Activated CD4-positive, alpha-beta T cell treated with anti-CD3 and anti-CD28 coated beads for 48 hours (primary cell): ENCODE measurements around the gene ZSWIM5.
"Not testable (repeated sequence)": the region's sequence is repeated elsewhere in the genome, so short reads cannot be mapped to it uniquely, and the experiment has no call there.

ENCODE experiments used
- DNase-seq: peaks from one replicate; pipeline ENCODE4 v3.0.0-alpha.2; 2020

The ZSWIM5 gene

GRCh38 chr1:45016090-45016697, 190.2 kb downstream of the ZSWIM5 start:
- no peak for DNase-seq

- DNase-seq: no peak
These were observed 190.7 kb downstream of the ZSWIM5 start for GRCh38 chr1:45015683-45016082.

GRCh38 chr1:45014321-45015028, 191.9 kb downstream of the ZSWIM5 start:
- peak; percentile 88 for DNase-seq

GRCh38 chr1:45013551-45014209, 192.7 kb downstream of the ZSWIM5 start:
- no peak for DNase-seq

GRCh38 chr1:45012639-45013278, 193.6 kb downstream of the ZSWIM5 start:
- peak; percentile 69 for DNase-seq

GRCh38 chr1:45011837-45012638, 194.4 kb downstream of the ZSWIM5 start, which contains the start of gene UROD:
UROD (plus strand) TSS chr1:45012254; CDS start chr1:45012266, 12 bp downstream.
- DNase-seq: peak; percentile 96

- peak; percentile 78 for DNase-seq
These were observed 195.3 kb downstream of the ZSWIM5 start, which contains the start of gene HECTD3 for GRCh38 chr1:45010855-45011811. HECTD3 (minus strand) TSS chr1:45011324; CDS start chr1:45011257, 67 bp downstream.

- DNase-seq: peak; percentile 56
These were observed 196.2 kb downstream of the ZSWIM5 start for GRCh38 chr1:45009956-45010854.

GRCh38 chr1:45009296-45009865, 197.0 kb downstream of the ZSWIM5 start:
- no peak for DNase-seq

- DNase-seq: no peak
These were observed 197.9 kb downstream of the ZSWIM5 start for GRCh38 chr1:45008516-45008915.

GRCh38 chr1:45008076-45008475, 198.3 kb downstream of the ZSWIM5 start:
- DNase-seq: no peak

- DNase-seq: no peak
These were observed 199.1 kb downstream of the ZSWIM5 start for GRCh38 chr1:45007311-45007710.

- no peak for DNase-seq
These were observed 200.6 kb downstream of the ZSWIM5 start for GRCh38 chr1:45005761-45006160.

- no peak for DNase-seq
These were observed 202.0 kb downstream of the ZSWIM5 start for GRCh38 chr1:45004281-45004920.

- no peak for DNase-seq
These were observed 202.7 kb downstream of the ZSWIM5 start for GRCh38 chr1:45003741-45004140.

- no peak for DNase-seq
These were observed 203.5 kb downstream of the ZSWIM5 start for GRCh38 chr1:45002650-45003645.

GRCh38 chr1:45001576-45001975, 204.8 kb downstream of the ZSWIM5 start:
- not testable (repeated sequence) for DNase-seq

- DNase-seq: no peak
These were observed 205.4 kb downstream of the ZSWIM5 start for GRCh38 chr1:45001011-45001481.
